BE2C (cell line): ENCODE results near the gene USP28.
A peak's percentile ranks its signal among the peaks of the same experiment; 100 is the strongest.

Source experiments
- DNase-seq: peaks from one replicate; pipeline ENCODE4 v3.0.0-alpha.2; 2020
- H3K27me3 ChIP-seq: fragments of 250-450 bp; sonication (Bioruptor Pico); 2 replicates; pipeline ENCODE4 v1.5.1; 2020; ENCODE audit warnings: mild to moderate bottlenecking
- H3K36me3 ChIP-seq: fragments of 250-450 bp; sonication (Bioruptor Pico); 2 replicates; pipeline ENCODE4 v1.5.1; 2020; ENCODE audit warnings: mild to moderate bottlenecking
- H3K4me1 ChIP-seq: fragments of 250-450 bp; sonication (Bioruptor Pico); 2 replicates; pipeline ENCODE4 v1.5.1; 2020
- H3K4me3 ChIP-seq: 2 replicates; pipeline ENCODE4 v1.5.1; 2011; ENCODE audit warnings: low read depth, low read length
- H3K9me3 ChIP-seq: fragments of 250-450 bp; sonication (Bioruptor Pico); 2 replicates; pipeline ENCODE4 v1.5.1; 2020
- CTCF ChIP-seq: IDR thresholded peaks from 2 replicates; pipeline ENCODE4 v1.5.1; 2012; ENCODE audit warnings: mild to moderate bottlenecking, low read depth, low read length

The USP28 gene

GRCh38 chr11:113818426-113818825 is 56.9 kb downstream of the USP28 start:
- H3K36me3 ChIP-seq: peaks cover 6% of the 10 kb centered on the region
- no peak for TF ChIP-seq CTCF
- no peaks in the 10 kb centered on the region for H3K4me1 ChIP-seq
- no peak for DNase-seq
- H3K27me3 ChIP-seq: no peaks in the 10 kb centered on the region
- H3K4me3 ChIP-seq: no peak overlapping the region
- no peaks in the 10 kb centered on the region for H3K9me3 ChIP-seq

DNA sequence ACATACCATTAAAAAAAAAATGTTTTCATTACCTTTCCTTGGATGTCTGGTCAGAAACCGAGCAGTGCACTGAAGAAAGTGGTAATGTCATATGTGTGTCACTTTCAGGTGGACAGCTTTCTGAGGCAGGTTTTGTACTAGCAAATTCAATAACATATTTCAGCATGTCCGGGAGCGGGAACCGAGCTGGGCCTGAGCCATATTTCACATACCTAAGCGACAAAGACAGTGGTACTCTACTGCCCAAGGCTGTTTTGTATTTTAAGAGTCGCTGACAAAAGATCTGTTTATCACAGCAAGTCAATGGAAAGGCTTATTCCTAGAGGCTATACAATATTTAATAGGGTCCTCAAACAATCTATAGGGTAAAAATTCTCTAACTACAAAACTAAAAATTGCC is 57.7 kb downstream of the USP28 start:
- H3K4me1 ChIP-seq: no peaks in the 10 kb centered on the region
- H3K4me3 ChIP-seq: no peak overlapping the region
- no peaks in the 10 kb centered on the region for H3K9me3 ChIP-seq
- peaks cover 8% of the 10 kb centered on the region for H3K36me3 ChIP-seq
- H3K27me3 ChIP-seq: no peaks in the 10 kb centered on the region
- no peak for TF ChIP-seq CTCF
- no peak for DNase-seq

- no peak for TF ChIP-seq CTCF
- peaks cover 8% of the 10 kb centered on the region for H3K36me3 ChIP-seq
- H3K4me1 ChIP-seq: no peaks in the 10 kb centered on the region
Observed at GRCh38 chr11:113817162-113817561, 58.2 kb downstream of the USP28 start.

DNA sequence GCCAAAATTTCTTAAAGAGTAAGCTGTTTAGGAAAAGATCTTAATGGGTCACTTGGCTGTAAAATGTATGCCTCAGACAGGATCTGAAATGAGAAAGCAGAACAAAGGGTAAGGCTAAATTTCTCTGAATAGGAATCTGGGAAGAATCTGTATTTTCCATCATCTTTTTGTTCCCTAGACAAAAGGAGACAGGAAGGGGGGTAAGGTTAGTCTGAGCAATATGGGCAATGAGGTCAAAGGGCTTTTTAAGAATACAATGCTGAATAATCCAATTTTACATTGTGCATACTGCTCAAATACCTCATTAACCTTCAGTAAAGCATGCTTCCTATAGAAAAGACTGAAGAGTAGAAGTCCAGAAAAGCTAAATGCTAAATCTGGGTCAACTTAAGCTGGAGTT is 61.2 kb downstream of the USP28 start:
- no peak for DNase-seq
- H3K4me1 ChIP-seq: no peaks in the 10 kb centered on the region
- no peaks in the 10 kb centered on the region for H3K27me3 ChIP-seq
- no peak overlapping the region for H3K4me3 ChIP-seq
- H3K36me3 ChIP-seq: peaks cover 8% of the 10 kb centered on the region; the same call in 1 of the 2 replicates
- no peaks in the 10 kb centered on the region for H3K9me3 ChIP-seq
- TF ChIP-seq CTCF: no peak

More at GRCh38 chr11:113817162-113817561, 58.2 kb downstream of the USP28 start:
- no peak for DNase-seq
- no peak overlapping the region for H3K4me3 ChIP-seq
- no peaks in the 10 kb centered on the region for H3K27me3 ChIP-seq
- no peaks in the 10 kb centered on the region for H3K9me3 ChIP-seq

- DNase-seq: no peak
- no peak for TF ChIP-seq CTCF
- H3K4me3 ChIP-seq: no peak overlapping the region
- no peaks in the 10 kb centered on the region for H3K4me1 ChIP-seq
- peaks cover 24% of the 10 kb centered on the region for H3K36me3 ChIP-seq
- no peaks in the 10 kb centered on the region for H3K27me3 ChIP-seq
- H3K9me3 ChIP-seq: no peaks in the 10 kb centered on the region
Observed at GRCh38 chr11:113808931-113809330, 66.4 kb downstream of the USP28 start.

DNA sequence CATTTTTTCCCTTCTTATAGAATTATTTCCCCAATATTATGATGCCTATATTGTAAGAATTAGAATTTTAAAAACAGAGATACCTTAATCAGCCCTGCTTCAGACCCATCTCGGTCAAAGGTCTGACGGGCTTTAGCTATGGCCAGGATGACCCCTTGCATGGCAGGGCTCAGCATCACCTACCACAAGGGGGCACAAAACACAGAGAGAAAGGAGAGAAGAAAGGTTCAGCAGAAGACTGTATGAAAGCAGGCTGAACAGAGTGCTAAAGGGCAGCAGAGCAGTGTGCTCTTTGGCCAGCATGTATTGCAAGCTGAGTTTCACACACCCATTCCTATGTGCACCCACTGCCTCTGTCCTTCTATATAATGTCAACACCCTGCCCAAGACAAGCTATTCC is 69.0 kb downstream of the USP28 start:
- Histone ChIP-seq H3K27me3 (no peaks in the 10 kb centered on the region), H3K4me3 (no peak overlapping the region), H3K9me3 (no peaks in the 10 kb centered on the region), H3K36me3 (peaks cover 28% of the 10 kb centered on the region), H3K4me1 (no peaks in the 10 kb centered on the region; the same call in 1 of the 2 replicates)
- TF ChIP-seq CTCF: peak; percentile 80
- DNase-seq: peak; percentile 63
